Fibroblast of the aortic adventitia (primary cell): Measurements from ENCODE around the gene EFCAB11. TPM values are rescaled to one million over a fixed set of nuclear protein-coding genes. Genes with fewer than 3 reads are reported as not detected.

Experiments used
- DNase-seq: peaks from one replicate; pipeline ENCODE4 v3.0.0-alpha.2; 2010; ENCODE audit warnings: low read depth
- H3K4me3 ChIP-seq: 2 replicates; pipeline ENCODE4 v1.5.1; 2011; ENCODE audit warnings: low read depth, mild to moderate bottlenecking, control low read depth, low read length, moderate library complexity
- total RNA-seq: library from RNA; depleted of rRNA; stranded (reverse); fragments of >200 nt; gene quantifications from 2 replicates; pipeline ENCODE4 v1.2.3, GENCODE V29; 2012; ENCODE audit warnings: low replicate concordance
- TF ChIP-seq, protein P1 (sequence below): IDR thresholded peaks from 2 replicates; pipeline ENCODE4 v1.5.1; 2011; ENCODE audit warnings: mild to moderate bottlenecking, low read length, control low read depth, inconsistent platforms; ENCODE audit not compliant: insufficient read depth

The EFCAB11 gene
- total RNA-seq, 1 donor: 11.1 TPM

DNA sequence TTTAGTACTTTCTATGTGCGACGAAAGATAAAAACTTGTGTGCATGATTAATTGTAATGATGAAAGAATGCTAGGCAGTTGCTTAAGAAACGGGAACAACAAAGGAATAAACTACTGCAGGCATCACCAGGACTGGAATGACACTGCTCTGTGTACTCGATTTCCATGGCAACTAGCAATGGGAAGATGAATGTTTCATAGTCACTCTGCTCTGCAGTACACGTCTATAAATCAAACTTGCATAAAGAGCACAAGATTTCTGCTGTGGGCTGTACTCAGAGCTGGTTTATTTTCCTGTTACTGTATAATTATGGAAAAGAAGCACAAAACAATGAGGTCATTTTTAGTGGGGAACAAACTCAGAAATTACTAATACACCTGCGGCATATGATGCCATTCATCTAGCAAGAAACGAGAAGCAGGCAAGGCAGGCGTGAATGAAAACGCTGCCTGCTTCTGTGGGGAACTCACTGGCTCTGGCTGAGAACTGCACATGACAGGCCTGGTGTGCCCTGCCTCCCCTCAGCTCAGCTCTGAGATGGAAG lies 41.8 kb downstream of the EFCAB11 start:
- TF ChIP-seq, protein P1, sequence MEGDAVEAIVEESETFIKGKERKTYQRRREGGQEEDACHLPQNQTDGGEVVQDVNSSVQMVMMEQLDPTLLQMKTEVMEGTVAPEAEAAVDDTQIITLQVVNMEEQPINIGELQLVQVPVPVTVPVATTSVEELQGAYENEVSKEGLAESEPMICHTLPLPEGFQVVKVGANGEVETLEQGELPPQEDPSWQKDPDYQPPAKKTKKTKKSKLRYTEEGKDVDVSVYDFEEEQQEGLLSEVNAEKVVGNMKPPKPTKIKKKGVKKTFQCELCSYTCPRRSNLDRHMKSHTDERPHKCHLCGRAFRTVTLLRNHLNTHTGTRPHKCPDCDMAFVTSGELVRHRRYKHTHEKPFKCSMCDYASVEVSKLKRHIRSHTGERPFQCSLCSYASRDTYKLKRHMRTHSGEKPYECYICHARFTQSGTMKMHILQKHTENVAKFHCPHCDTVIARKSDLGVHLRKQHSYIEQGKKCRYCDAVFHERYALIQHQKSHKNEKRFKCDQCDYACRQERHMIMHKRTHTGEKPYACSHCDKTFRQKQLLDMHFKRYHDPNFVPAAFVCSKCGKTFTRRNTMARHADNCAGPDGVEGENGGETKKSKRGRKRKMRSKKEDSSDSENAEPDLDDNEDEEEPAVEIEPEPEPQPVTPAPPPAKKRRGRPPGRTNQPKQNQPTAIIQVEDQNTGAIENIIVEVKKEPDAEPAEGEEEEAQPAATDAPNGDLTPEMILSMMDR: no peak
- DNase-seq: peak; percentile 93
- H3K4me3 ChIP-seq: no peak overlapping the region

DNA sequence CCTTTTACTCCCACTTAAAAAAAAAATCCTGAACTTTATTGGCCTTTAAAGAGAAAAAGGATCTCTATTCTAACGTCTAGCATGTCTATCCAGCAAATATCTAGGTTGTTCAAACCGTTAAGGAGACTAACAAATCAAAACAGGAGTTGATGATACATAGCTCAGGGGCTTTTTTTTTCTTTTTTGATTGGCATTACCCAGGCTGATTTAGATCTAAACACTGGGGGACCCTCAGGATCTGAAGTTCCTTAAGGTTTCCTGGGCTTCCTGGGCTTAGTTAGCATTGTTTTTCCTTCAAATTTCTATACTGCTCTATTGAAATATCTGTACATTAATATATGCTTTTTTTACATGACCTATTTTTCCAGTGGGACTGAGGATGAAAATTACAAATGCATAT lies 42.3 kb downstream of the EFCAB11 start:
- H3K4me3 ChIP-seq: no peak overlapping the region
- no peak for DNase-seq
- TF ChIP-seq, protein P1: no peak

DNA sequence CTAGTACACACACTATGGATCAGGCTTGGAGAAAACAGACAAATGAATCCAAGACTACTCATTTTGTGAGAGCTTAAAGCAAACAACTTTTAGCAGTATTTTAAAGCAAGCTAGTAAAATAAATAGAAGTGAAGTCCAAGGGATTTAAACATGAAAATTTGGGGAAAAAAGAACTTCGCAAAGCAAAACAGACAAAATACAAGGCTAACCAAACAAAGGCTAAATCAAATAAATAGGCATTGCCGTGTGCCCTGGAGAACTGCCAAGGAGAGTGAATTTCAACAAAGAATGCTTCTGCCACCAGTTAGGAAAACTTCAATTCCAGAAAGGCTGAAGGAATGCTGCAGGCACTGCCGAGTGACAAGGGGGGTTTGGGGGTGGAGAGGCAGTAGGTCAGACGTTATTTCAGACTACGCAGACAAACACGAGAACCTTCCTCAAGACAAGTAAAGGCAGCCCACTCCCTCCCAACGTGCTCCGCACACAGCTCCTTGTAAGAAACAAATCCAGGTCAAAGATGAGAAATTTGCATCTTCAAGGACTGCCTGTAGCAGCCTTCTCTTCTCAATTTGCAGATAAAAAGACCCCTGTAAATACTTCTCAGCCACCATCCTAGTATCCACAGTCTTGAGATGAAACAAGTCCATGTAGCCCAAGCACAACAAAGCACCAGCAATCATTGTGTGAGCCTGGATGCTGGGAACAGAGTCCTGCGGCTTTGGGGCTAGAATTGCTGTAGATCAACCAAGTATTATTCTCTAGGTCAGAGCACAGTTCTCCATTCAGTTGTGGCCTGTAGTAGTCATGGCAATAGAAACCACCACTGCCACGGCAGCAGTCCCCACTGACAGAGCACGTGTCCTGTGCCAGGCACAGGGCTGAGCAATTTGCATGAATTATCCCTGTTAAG lies 43.3 kb downstream of the EFCAB11 start:
- DNase-seq: peak; percentile 67
- TF ChIP-seq, protein P1: no peak
- H3K4me3 ChIP-seq: no peak overlapping the region

DNA sequence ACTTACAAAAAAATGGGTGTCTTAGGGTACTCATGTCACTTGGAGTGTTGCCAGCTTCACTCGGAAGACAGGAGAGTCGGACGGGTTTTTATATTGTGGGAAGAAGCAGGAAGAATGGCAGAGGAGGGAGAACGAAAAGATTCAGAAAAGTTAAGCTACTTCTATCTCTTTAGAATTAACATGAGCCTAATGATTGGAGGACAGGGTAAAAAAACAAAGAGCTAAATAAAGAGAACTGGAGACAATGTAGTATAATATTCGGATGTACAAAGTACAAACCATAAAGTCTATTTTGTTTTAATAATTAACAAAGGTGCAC lies 43.9 kb downstream of the EFCAB11 start:
- no peak for DNase-seq
- TF ChIP-seq, protein P1: no peak
- no peak overlapping the region for H3K4me3 ChIP-seq

DNA sequence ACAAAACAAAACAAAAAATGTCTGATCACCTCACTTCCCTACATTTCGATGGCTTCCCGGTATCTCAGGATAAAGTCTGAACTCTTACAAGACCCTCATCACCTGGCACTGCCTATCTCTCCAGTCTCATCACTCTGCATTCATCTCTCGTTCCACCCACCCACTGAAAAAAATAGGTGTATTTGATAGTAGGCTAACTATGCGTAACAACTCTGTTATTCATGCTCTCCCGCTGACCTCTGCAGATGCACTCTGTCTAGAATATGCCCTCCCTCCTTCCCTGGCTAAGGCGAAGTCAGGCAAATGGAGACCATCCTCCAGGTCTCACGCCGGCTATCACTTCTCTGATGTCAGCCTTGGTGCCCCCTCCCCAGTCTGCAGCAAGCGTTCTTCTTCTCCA lies 44.9 kb downstream of the EFCAB11 start:
- DNase-seq: no peak
- no peak overlapping the region for H3K4me3 ChIP-seq
- TF ChIP-seq, protein P1: no peak

DNA sequence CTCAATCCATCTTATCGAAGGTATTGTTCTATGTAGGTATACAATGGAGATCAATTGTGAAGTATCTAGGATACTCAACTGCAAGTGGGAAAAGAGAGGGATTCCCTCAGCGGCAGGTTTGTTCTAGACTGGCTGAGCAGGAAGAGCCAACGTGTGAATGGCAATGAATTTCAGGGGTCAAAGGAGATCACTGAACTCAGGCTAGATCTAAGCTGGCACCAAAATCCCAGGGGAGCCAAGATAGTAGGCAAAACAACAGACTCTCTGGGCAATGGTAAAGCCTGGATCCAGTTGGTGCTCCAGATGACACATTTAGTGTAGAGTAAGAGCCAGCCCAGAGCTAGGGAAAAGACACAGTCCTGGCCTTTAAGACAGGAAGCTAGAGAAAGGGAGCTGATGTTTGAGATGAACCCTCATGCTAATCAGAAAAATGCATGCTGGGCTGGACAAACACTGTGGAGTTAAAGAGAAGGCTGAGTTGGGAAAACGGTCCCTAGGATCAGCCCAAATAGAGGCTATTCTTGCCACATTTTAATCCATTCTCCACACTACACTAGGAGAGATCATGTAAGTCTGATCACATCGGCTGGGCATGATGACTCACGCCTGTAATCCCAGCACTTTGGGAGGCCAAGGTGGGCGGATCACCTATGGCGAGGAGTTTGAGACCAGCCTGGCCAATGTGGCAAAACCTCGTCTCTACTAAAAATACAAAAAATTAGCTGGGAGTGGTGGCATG lies 45.6 kb downstream of the EFCAB11 start:
- no peak for DNase-seq
- no peak overlapping the region for H3K4me3 ChIP-seq
- TF ChIP-seq, protein P1: no peak
